Pons (tissue), 1 donor: Measurements from ENCODE around the gene GLP1R.
"Not testable (repeated sequence)": the region's sequence is repeated elsewhere in the genome, so short reads cannot be mapped to it uniquely, and the experiment has no call there.

Experiments used
- DNase-seq: peaks from one replicate; pipeline ENCODE4 v3.0.0-alpha.2; 2016; ENCODE audit warnings: low spot score

GLP1R gene

DNA sequence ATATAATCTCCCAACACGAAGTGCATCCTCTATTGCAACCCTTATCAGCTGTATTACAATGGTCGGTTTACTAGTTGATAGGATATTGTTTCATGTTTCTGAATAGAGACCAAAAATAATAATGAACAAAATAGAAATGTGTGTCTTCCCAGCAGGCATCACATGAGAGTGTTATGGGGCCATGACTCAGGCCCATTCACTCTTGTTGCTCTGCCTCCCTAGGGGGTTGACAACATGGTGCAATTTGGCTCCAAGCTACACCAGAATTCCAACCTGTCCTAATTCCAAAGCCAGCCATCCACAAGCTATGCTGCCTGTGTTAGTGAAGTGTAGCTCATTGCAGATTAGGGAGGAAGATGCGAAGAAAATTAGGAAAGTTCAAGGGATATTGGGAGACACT lies 79.5 kb downstream of the GLP1R start:
- no peak for DNase-seq

DNA sequence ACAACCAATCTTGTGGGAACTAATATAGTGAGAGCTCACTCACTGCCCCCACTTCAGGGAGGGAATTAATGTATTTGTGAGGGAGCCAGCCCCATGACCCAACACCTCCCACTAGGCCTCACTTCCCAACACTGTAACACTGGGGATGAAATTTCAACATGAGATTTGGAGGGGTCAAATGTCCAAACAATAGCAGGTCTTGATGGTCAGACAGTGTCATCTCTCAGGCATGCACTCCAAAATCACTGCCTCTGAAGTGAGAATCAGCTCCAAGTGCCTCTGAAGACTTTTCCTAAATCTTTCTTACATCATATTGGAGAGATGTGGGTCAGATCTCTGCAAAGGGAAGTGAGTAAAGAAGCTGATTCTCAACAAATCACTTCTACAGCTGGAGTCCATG lies 80.3 kb downstream of the GLP1R start:
- no peak for DNase-seq

DNA sequence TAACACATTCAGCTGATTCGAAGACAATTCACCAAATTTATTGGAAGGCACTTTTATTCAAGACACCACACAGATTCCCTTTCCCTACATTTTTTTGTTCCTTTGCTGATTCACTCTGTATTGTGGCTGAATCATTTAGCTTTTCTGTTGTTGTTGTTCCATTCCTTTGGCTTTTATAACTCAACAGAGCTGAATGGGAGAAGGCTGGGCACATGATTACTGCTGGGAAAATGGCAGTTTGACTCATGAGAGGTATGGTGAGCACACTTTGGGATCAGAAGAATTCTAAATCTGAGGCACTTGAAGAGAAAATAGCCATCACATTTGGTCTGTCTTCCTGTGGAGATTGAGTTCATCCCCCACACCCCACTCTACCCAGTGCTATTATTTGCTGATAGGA lies 82.1 kb downstream of the GLP1R start:
- DNase-seq = no peak

DNA sequence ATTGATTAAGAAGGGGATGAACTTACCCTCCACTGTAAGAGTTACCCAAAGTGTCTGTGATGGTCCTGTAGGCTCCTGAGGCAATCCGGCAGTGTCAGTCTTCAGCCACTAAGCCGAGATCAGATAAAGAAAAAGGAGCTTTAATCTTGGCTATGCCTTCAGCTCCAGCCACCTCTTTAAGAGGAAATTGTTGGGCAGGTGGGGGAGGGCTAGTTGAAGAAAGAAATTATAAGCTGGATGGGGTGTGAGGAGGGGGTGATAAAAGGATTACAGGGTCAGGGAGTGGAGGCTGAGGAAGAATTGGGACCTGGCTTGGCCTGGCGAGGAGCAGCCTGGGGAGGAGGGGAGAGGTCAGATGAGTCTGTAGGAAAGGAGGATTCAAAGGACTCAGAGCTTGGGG lies 86.2 kb downstream of the GLP1R start:
- not testable (repeated sequence) for DNase-seq

DNA sequence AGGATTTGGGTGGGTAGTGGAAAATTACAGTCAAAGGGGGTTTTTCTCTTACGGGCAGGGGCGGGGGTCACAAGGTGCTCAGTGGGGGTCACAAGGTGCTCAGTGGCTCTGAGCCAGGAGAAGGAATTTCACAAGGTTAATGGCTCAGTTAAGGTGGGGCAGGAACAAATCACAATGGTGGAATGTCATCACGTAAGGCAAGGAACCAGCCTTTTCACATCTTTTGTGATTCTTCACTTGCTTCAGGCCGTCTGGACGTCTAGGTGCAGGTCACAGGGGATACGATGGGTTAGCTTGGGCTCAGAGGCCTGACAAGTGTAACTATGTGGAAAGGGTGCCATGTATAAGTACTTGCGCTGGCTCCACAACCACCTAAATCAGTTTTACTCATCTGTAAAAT lies 87.6 kb downstream of the GLP1R start:
- DNase-seq = not testable (repeated sequence)

DNA sequence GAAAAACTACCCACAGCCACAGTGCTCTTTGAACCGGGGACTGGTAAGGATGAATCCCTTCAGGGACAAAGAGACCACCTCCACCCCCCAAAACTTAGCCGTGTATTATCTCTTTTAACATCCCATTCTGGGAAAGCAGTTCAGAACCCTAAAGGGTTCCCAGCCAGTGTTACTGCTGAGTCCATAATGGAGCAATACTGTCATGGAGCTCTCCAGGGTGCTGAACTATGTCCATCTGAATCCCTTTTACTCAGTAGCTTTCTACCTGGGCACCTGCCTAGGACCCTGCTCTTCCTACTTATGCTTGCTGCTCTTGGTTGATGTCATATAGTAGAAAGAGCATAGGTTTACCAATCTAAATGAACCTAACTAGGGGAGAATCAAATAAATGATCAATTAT lies 88.7 kb downstream of the GLP1R start:
- no peak for DNase-seq
